NCI-H510A treated with DMSO at 0.1 percent for 48 hours (cell line): ENCODE measurements around the gene C10orf88.
"Not testable (repeated sequence)": the region's sequence is repeated elsewhere in the genome, so short reads cannot be mapped to it uniquely, and the experiment has no call there.

ENCODE experiments used
- DNase-seq: peaks from one replicate; lab custom pipeline; 2025; lab: John Stamatoyannopoulos, UW

Gene C10orf88

GRCh38 chr10:122957474-122957873 lies 3.4 kb upstream of the C10orf88 start:
- DNase-seq: no peak

- no peak for DNase-seq
These were observed 1.9 kb upstream of the C10orf88 start for GRCh38 chr10:122955892-122956291.

GRCh38 chr10:122954731-122955050 lies 664 bp upstream of the C10orf88 start:
- no peak for DNase-seq

- no peak for DNase-seq
These were observed 4.7 kb downstream of the C10orf88 start for GRCh38 chr10:122949296-122949695.

GRCh38 chr10:122939856-122940543 lies 14.0 kb downstream of the C10orf88 start:
- no peak for DNase-seq

- DNase-seq: no peak
These were observed 14.7 kb downstream of the C10orf88 start for GRCh38 chr10:122939133-122939855.

- no peak for DNase-seq
These were observed 22.7 kb downstream of the C10orf88 start for GRCh38 chr10:122931088-122931906.

GRCh38 chr10:122930140-122930539 lies 23.9 kb downstream of the C10orf88 start:
- no peak for DNase-seq

- DNase-seq: no peak
These were observed 38.3 kb downstream of the C10orf88 start for GRCh38 chr10:122915700-122916099.

GRCh38 chr10:122911889-122912484 lies 42.0 kb downstream of the C10orf88 start:
- DNase-seq: no peak

- DNase-seq: no peak
These were observed 43.7 kb downstream of the C10orf88 start, which contains the start of gene FAM24A for GRCh38 chr10:122910310-122910709. TSS of gene FAM24A (plus strand) at chr10:122910610. CDS start at chr10:122911635, 1,025 bp downstream.

- not testable (repeated sequence) for DNase-seq
These were observed 50.2 kb downstream of the C10orf88 start for GRCh38 chr10:122903861-122904260.

- no peak for DNase-seq
These were observed 59.6 kb downstream of the C10orf88 start for GRCh38 chr10:122894261-122894944.

GRCh38 chr10:122884166-122884565 lies 69.9 kb downstream of the C10orf88 start:
- DNase-seq: no peak

GRCh38 chr10:122882766-122883165 lies 71.3 kb downstream of the C10orf88 start:
- DNase-seq: no peak
